Cardiac muscle cell (in vitro differentiated cells and primary cell): ENCODE data around the gene P3H3. TPM values are rescaled to one million over a fixed set of nuclear protein-coding genes. Genes with fewer than 3 reads are reported as not detected.
A peak's percentile ranks its signal among the peaks of the same experiment; 100 is the strongest.

Source experiments
- DNase-seq, 2 donors: peaks; one replicate each; pipeline versions ENCODE4 v3.0.0 to v3.0.0-alpha.2; 2010 to 2017; ENCODE audit warnings: low read depth in 1 of 2, low spot score in 1 of 2
- H3K27ac ChIP-seq: fragments of 200-600 bp; sonication (generic); 2 replicates; pipeline ENCODE4 v1.5.1; 2016
- H3K27me3 ChIP-seq: fragments of 200-600 bp; sonication (generic); 2 replicates; pipeline ENCODE4 v1.6.0; 2016; ENCODE audit warnings: control low read depth
- H3K36me3 ChIP-seq: fragments of 200-600 bp; sonication (generic); 2 replicates; pipeline ENCODE4 v1.5.1; 2016; ENCODE audit warnings: control low read depth
- H3K4me1 ChIP-seq: fragments of 200-600 bp; sonication (generic); 2 replicates; pipeline ENCODE4 v1.8.1; 2017; ENCODE audit warnings: low read depth, mild to moderate bottlenecking, mixed run types
- H3K4me3 ChIP-seq: fragments of 200-600 bp; sonication (generic); 2 replicates; pipeline ENCODE4 v1.5.1; 2016; ENCODE audit warnings: mild to moderate bottlenecking
- H3K9me3 ChIP-seq: fragments of 200-600 bp; sonication (generic); 2 replicates; pipeline ENCODE4 v1.5.1; 2017; ENCODE audit warnings: low read depth, mild to moderate bottlenecking, control low read depth
- CTCF ChIP-seq: IDR thresholded peaks from 2 replicates; pipeline ENCODE4 v1.5.1; 2012; ENCODE audit warnings: low read depth, mild to moderate bottlenecking, low read length
- polyA plus RNA-seq: library from polyadenylated mRNA; unstranded; fragments of >200 nt; fragmentation: Nextera tagmentation; extraction: Ambion mirVana; gene quantifications from 2 replicates; pipeline ENCODE4 v1.2.1, GENCODE V29; 2016
- total RNA-seq: library from RNA; depleted of rRNA; stranded (reverse); fragments of >200 nt; gene quantifications from 2 replicates; pipeline ENCODE4 v1.2.3, GENCODE V29; 2016

Gene P3H3
- total and polyA plus RNA-seq, 2 experiments from 2014 or later = 18.2 to 19.7 TPM

GRCh38 chr12:6823182-6824084 lies 4.8 kb upstream of the P3H3 start:
- no peaks in the 10 kb centered on the region for H3K27me3 ChIP-seq
- H3K36me3 ChIP-seq = no peaks in the 10 kb centered on the region
- H3K9me3 ChIP-seq = no peaks in the 10 kb centered on the region
- DNase-seq = no peak
- no peak for TF ChIP-seq CTCF
- no peak overlapping the region for H3K4me3 ChIP-seq
- H3K27ac ChIP-seq = no peak overlapping the region
- H3K4me1 ChIP-seq = peaks cover 29% of the 10 kb centered on the region

- Histone ChIP-seq H3K4me3 (no peak overlapping the region), H3K4me1 (peaks cover 29% of the 10 kb centered on the region), H3K36me3 (no peaks in the 10 kb centered on the region), H3K9me3 (no peaks in the 10 kb centered on the region), H3K27ac (no peak overlapping the region), H3K27me3 (no peaks in the 10 kb centered on the region)
- no peak for TF ChIP-seq CTCF
- no peak for DNase-seq
Observed at GRCh38 chr12:6824085-6824775, 4.0 kb upstream of the P3H3 start.

- no peak for TF ChIP-seq CTCF
- no peaks in the 10 kb centered on the region for H3K36me3 ChIP-seq
- H3K9me3 ChIP-seq = no peaks in the 10 kb centered on the region
- peaks cover 29% of the 10 kb centered on the region for H3K4me1 ChIP-seq
- no peak overlapping the region for H3K27ac ChIP-seq
- peak in 1 of 2 donors; percentile 37 for DNase-seq
- no peaks in the 10 kb centered on the region for H3K27me3 ChIP-seq
- H3K4me3 ChIP-seq = no peak overlapping the region
Observed at GRCh38 chr12:6824901-6825381, 3.3 kb upstream of the P3H3 start.

- Histone ChIP-seq H3K27ac (no peak overlapping the region), H3K4me1 (peaks cover 23% of the 10 kb centered on the region), H3K36me3 (peaks cover under 1% of the 10 kb centered on the region), H3K27me3 (no peaks in the 10 kb centered on the region), H3K4me3 (no peak overlapping the region), H3K9me3 (no peaks in the 10 kb centered on the region)
- peak; percentile 86 to 89 for DNase-seq
- TF ChIP-seq CTCF = peak; percentile 91
Observed at GRCh38 chr12:6825398-6826124, 2.6 kb upstream of the P3H3 start.

- no peak for DNase-seq
- peaks cover 18% of the 10 kb centered on the region for H3K4me1 ChIP-seq
- H3K4me3 ChIP-seq = no peak overlapping the region
- no peaks in the 10 kb centered on the region for H3K27me3 ChIP-seq
- no peak for TF ChIP-seq CTCF
- H3K9me3 ChIP-seq = no peaks in the 10 kb centered on the region
- peaks cover 6% of the 10 kb centered on the region for H3K36me3 ChIP-seq
- no peak overlapping the region for H3K27ac ChIP-seq
Observed at GRCh38 chr12:6826125-6826733, 2.0 kb upstream of the P3H3 start.
